K562 (cell line): ENCODE results near the gene DEGS2. TPM values are rescaled to one million over a fixed set of nuclear protein-coding genes. Genes with fewer than 3 reads are reported as not detected.

Source experiments
- ATAC-seq: fragments of 200-7000 bp; cut with Tn5 transposase; 3 replicates; pipeline ENCODE4 v1.9.1; 2020; ENCODE audit warnings: moderate library complexity
- BruUV-seq: library from RNA; stranded (reverse); fragments of 400-500 nt; replicated peaks from 2 replicates; lab custom pipeline; 2021; lab: Mats Ljungman, UMichigan
- CTCF ChIA-PET: fragments of 300-600 bp; formaldehyde crosslinking; extraction: SDS; loops from one replicate; lab custom pipeline; 2021; ENCODE audit warnings: low intra/inter-chr PET ratio; lab: Yijun Ruan, JAX
- POLR2A ChIA-PET: fragments of 300-600, 350-650 bp; sonication (Branson Sonifier 250); formaldehyde crosslinking; extraction: SDS; loops from one replicate; lab custom pipeline; 2021; ENCODE audit warnings: antibody characterized with exemption, inconsistent platforms; lab: Yijun Ruan, JAX
- DNase-seq, 4 experiments: peaks; one replicate each; pipeline versions ENCODE4 v3.0.0 to v3.0.0-alpha.2; 2011 to 2018; ENCODE audit warnings: low spot score in 3 of 4, mixed read lengths in 3 of 4; ENCODE audit errors: extremely low read depth in 1 of 4
- FAIRE-seq: peaks from 2 replicates; lab custom pipeline; 2011; peaks lifted over from hg19 to GRCh38; lab: Jason Lieb, UNC
- H2AFZ ChIP-seq: 2 replicates; pipeline ENCODE4 v1.6.0; 2011; ENCODE audit warnings: low read depth, low read length, control low read depth, inconsistent platforms
- H3K27ac ChIP-seq: fragments of 200-600 bp; 3 replicates; pipeline ENCODE4 v1.8.0; 2011; ENCODE audit warnings: low read depth, mild to moderate bottlenecking, control low read depth, inconsistent platforms, low read length, moderate library complexity, mixed read lengths; ENCODE audit errors: extremely low read depth
- H3K27me3 ChIP-seq, 2 experiments: fragments of 300-600 bp in 1 of 2; 2 replicates in 1 of 2; 3 replicates in 1 of 2; pipeline versions ENCODE4 v1.6.0 to v1.8.0; 2011; ENCODE audit warnings: inconsistent platforms in 2 of 2, low read length in 2 of 2, mild to moderate bottlenecking in 1 of 2, mixed read lengths in 1 of 2, moderate library complexity in 1 of 2; ENCODE audit not compliant: control insufficient read depth in 2 of 2, insufficient read depth in 2 of 2
- H3K36me3 ChIP-seq: fragments of 300-600 bp; 3 replicates; pipeline ENCODE4 v1.8.0; 2011; ENCODE audit warnings: mild to moderate bottlenecking, low read length, inconsistent platforms; ENCODE audit not compliant: control insufficient read depth, insufficient read depth
- H3K4me1 ChIP-seq, 2 experiments: fragments of 200-600 bp in 1 of 2; replicated peaks in 1 of 2; 2 replicates in 1 of 2; 3 replicates in 1 of 2; pipeline versions ENCODE4 v1.5.1 to v1.8.0; 2011; ENCODE audit warnings: inconsistent platforms in 2 of 2, low read length in 2 of 2, mild to moderate bottlenecking in 1 of 2, mixed read lengths in 1 of 2, moderate library complexity in 1 of 2; ENCODE audit not compliant: control insufficient read depth in 2 of 2, insufficient read depth in 2 of 2
- H3K4me2 ChIP-seq: 2 replicates; pipeline ENCODE4 v1.6.1; 2011; ENCODE audit warnings: low read length, control low read depth, inconsistent platforms, mixed read lengths; ENCODE audit not compliant: insufficient read depth
- H3K4me3 ChIP-seq: fragments of 200-600 bp; sonication (generic), shearing (Covaris generic); 2 replicates; pipeline ENCODE4 v1.5.1; 2016; ENCODE audit warnings: control low read depth, inconsistent platforms
- H3K79me2 ChIP-seq: fragments of 200-600 bp; 3 replicates; pipeline ENCODE4 v1.8.0; 2011; ENCODE audit warnings: low read length, inconsistent platforms; ENCODE audit not compliant: control insufficient read depth, insufficient read depth
- H3K9ac ChIP-seq, 2 experiments: 2 replicates each; pipeline versions ENCODE4 v1.6.0 to v1.6.1; 2011; ENCODE audit warnings: low read depth in 2 of 2, low read length in 2 of 2, control low read depth in 1 of 2, inconsistent platforms in 1 of 2, mild to moderate bottlenecking in 1 of 2, mixed read lengths in 1 of 2; ENCODE audit not compliant: insufficient read depth in 1 of 2
- H3K9me1 ChIP-seq: one replicate; pipeline ENCODE4 v1.6.0; 2011; ENCODE audit warnings: inconsistent platforms, mild to moderate bottlenecking, low read length, moderate library complexity; ENCODE audit not compliant: control insufficient read depth, insufficient read depth
- H3K9me3 ChIP-seq: replicated peaks from 2 replicates; pipeline ENCODE4 v1.5.1; 2011; ENCODE audit warnings: low read depth, low read length, inconsistent platforms; ENCODE audit not compliant: control insufficient read depth, insufficient read depth
- H4K20me1 ChIP-seq: replicated peaks from 2 replicates; pipeline ENCODE4 v1.6.1; 2011; ENCODE audit warnings: low read length, inconsistent platforms, mixed read lengths; ENCODE audit not compliant: control insufficient read depth, insufficient read depth
- BRD9 ChIP-seq: fragments of 450-650 bp; IDR thresholded peaks from 2 replicates; pipeline ENCODE4 v1.6.1; 2018; ENCODE audit warnings: low read depth; ENCODE audit not compliant: partially characterized antibody
- CSDE1 ChIP-seq, 2 experiments: fragments of 450-650 bp; IDR thresholded peaks; 2 replicates each; pipeline ENCODE4 v1.6.1; 2016; ENCODE audit warnings: mild to moderate bottlenecking in 1 of 2
- FOXM1 ChIP-seq, 2 experiments: fragments of 450-650 bp in 1 of 2; sonication (generic) in 1 of 2; formaldehyde crosslinking in 1 of 2; IDR thresholded peaks; 2 replicates each; pipeline versions ENCODE4 v1.6.1 to v1.9.0; 2017 to 2022; ENCODE audit warnings: low read depth in 2 of 2, mild to moderate bottlenecking in 2 of 2, missing genetic modification reagents in 1 of 2, moderate library complexity in 1 of 2
- GABPB2 ChIP-seq: fragments of 250-450 bp; sonication (Bioruptor Pico); conservative IDR thresholded peaks from 2 replicates; pipeline ENCODE4 v1.5.1; 2021; ENCODE audit warnings: mild to moderate bottlenecking
- HNRNPL ChIP-seq: fragments of 200-400 bp; formaldehyde crosslinking; IDR thresholded peaks from 2 replicates; pipeline ENCODE4 v1.6.1; 2017; ENCODE audit warnings: low read depth, mild to moderate bottlenecking, low read length
- MAFK ChIP-seq: IDR thresholded peaks from 2 replicates; pipeline ENCODE4 v1.6.1; 2011; ENCODE audit warnings: low read length, improper control_type of control experiment
- MCM2 ChIP-seq: fragments of 450-650 bp; IDR thresholded peaks from 2 replicates; pipeline ENCODE4 v1.6.1; 2017; ENCODE audit warnings: low read depth, mild to moderate bottlenecking
- MCM7 ChIP-seq, 2 experiments: fragments of 450-650 bp; IDR thresholded peaks; 2 replicates each; pipeline ENCODE4 v1.6.1; 2016 to 2018
- POLR2G ChIP-seq: fragments of 200-400 bp; formaldehyde crosslinking; IDR thresholded peaks from 2 replicates; pipeline ENCODE4 v1.6.1; 2017; ENCODE audit warnings: low read depth, mild to moderate bottlenecking, antibody characterized with exemption, low read length, moderate library complexity
- RBM39 ChIP-seq: fragments of 200-400 bp; formaldehyde crosslinking; optimal IDR thresholded peaks from 2 replicates; pipeline ENCODE3; 2018; ENCODE audit warnings: low read depth, low read length
- WGBS: fragments of 100-300 bp; shearing (Covaris generic); methylation state at CpG from one replicate; pipeline ENCODE4 v1.1.6; 2016; ENCODE audit warnings: low coverage, mixed read lengths; ENCODE audit not compliant: insufficient coverage; ENCODE audit errors: missing lambda C conversion rate; 5-methylcytosine and 5-hydroxymethylcytosine counted together
- in situ Hi-C: fragments of 300-500 bp; cut with MboI; formaldehyde crosslinking; loops from 4 replicates; pipeline ENCODE4 v1.15.0; 2018; ENCODE audit warnings: inconsistent platforms, mixed read lengths
- intact Hi-C: fragments of 100-400 bp; cut with micrococcal nuclease; formaldehyde crosslinking; loops from 2 replicates; pipeline ENCODE4 v1.14.2; 2022
- polyA plus RNA-seq, 8 experiments: library from polyadenylated mRNA; depleted of rRNA in 4 of 8; stranded (reverse) in 5 of 8; unstranded in 3 of 8; fragments of >200 nt; fragmentation: Nextera tagmentation in 2 of 8; fragmentation: Illumina TruSeq in 1 of 8; extraction: Ambion mirVana in 2 of 8; extraction: Trizol in 1 of 8; gene quantifications; 2 replicates each; pipeline versions ENCODE4 v1.2.1 to v1.2.3, GENCODE V29; 2011 to 2014; ENCODE audit warnings: inconsistent platforms in 1 of 8, missing spikeins in 1 of 8
- total RNA-seq, 7 experiments: library from RNA; depleted of rRNA in 6 of 7; stranded (reverse); fragments of >200 nt in 6 of 7; fragmentation: Illumina TruSeq in 2 of 7; extraction: Trizol in 2 of 7; gene quantifications; 2 replicates each; pipeline versions ENCODE4 v1.2.1 to v1.2.3, GENCODE V29; 2011 to 2021; ENCODE audit warnings: low replicate concordance in 1 of 7
- TF ChIP-seq, protein P1 (sequence below): fragments of 450-650 bp; IDR thresholded peaks from 2 replicates; pipeline ENCODE4 v1.6.1; 2016; ENCODE audit warnings: mild to moderate bottlenecking, moderate library complexity

Gene DEGS2
- total and polyA plus RNA-seq, 9 of the 15 experiments (the other 6 are each of a cell fraction or from before 2014, with no cell fraction given): 0.22 to 2.9 (median 0.70) TPM

GRCh38 chr14:100114109-100114765, 45.2 kb downstream of the DEGS2 start:
- FAIRE-seq (no peak), ATAC-seq (no peak), DNase-seq (no peak)
- TF ChIP-seq POLR2G: no peak
- TF ChIP-seq MCM7 (IDR thresholded peaks at IDR 0.05): no peak
- TF ChIP-seq MCM2: no peak
- no peak for TF ChIP-seq GABPB2 (CRISPR knock-in tag)
- TF ChIP-seq, protein P1, sequence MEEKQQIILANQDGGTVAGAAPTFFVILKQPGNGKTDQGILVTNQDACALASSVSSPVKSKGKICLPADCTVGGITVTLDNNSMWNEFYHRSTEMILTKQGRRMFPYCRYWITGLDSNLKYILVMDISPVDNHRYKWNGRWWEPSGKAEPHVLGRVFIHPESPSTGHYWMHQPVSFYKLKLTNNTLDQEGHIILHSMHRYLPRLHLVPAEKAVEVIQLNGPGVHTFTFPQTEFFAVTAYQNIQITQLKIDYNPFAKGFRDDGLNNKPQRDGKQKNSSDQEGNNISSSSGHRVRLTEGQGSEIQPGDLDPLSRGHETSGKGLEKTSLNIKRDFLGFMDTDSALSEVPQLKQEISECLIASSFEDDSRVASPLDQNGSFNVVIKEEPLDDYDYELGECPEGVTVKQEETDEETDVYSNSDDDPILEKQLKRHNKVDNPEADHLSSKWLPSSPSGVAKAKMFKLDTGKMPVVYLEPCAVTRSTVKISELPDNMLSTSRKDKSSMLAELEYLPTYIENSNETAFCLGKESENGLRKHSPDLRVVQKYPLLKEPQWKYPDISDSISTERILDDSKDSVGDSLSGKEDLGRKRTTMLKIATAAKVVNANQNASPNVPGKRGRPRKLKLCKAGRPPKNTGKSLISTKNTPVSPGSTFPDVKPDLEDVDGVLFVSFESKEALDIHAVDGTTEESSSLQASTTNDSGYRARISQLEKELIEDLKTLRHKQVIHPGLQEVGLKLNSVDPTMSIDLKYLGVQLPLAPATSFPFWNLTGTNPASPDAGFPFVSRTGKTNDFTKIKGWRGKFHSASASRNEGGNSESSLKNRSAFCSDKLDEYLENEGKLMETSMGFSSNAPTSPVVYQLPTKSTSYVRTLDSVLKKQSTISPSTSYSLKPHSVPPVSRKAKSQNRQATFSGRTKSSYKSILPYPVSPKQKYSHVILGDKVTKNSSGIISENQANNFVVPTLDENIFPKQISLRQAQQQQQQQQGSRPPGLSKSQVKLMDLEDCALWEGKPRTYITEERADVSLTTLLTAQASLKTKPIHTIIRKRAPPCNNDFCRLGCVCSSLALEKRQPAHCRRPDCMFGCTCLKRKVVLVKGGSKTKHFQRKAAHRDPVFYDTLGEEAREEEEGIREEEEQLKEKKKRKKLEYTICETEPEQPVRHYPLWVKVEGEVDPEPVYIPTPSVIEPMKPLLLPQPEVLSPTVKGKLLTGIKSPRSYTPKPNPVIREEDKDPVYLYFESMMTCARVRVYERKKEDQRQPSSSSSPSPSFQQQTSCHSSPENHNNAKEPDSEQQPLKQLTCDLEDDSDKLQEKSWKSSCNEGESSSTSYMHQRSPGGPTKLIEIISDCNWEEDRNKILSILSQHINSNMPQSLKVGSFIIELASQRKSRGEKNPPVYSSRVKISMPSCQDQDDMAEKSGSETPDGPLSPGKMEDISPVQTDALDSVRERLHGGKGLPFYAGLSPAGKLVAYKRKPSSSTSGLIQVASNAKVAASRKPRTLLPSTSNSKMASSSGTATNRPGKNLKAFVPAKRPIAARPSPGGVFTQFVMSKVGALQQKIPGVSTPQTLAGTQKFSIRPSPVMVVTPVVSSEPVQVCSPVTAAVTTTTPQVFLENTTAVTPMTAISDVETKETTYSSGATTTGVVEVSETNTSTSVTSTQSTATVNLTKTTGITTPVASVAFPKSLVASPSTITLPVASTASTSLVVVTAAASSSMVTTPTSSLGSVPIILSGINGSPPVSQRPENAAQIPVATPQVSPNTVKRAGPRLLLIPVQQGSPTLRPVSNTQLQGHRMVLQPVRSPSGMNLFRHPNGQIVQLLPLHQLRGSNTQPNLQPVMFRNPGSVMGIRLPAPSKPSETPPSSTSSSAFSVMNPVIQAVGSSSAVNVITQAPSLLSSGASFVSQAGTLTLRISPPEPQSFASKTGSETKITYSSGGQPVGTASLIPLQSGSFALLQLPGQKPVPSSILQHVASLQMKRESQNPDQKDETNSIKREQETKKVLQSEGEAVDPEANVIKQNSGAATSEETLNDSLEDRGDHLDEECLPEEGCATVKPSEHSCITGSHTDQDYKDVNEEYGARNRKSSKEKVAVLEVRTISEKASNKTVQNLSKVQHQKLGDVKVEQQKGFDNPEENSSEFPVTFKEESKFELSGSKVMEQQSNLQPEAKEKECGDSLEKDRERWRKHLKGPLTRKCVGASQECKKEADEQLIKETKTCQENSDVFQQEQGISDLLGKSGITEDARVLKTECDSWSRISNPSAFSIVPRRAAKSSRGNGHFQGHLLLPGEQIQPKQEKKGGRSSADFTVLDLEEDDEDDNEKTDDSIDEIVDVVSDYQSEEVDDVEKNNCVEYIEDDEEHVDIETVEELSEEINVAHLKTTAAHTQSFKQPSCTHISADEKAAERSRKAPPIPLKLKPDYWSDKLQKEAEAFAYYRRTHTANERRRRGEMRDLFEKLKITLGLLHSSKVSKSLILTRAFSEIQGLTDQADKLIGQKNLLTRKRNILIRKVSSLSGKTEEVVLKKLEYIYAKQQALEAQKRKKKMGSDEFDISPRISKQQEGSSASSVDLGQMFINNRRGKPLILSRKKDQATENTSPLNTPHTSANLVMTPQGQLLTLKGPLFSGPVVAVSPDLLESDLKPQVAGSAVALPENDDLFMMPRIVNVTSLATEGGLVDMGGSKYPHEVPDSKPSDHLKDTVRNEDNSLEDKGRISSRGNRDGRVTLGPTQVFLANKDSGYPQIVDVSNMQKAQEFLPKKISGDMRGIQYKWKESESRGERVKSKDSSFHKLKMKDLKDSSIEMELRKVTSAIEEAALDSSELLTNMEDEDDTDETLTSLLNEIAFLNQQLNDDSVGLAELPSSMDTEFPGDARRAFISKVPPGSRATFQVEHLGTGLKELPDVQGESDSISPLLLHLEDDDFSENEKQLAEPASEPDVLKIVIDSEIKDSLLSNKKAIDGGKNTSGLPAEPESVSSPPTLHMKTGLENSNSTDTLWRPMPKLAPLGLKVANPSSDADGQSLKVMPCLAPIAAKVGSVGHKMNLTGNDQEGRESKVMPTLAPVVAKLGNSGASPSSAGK: no peak
- TF ChIP-seq FOXM1 (IDR thresholded peaks at IDR 0.05; ENCODE audit: low read depth): no peak
- no peak for TF ChIP-seq FOXM1 (CRISPR knock-in tag; IDR thresholded peaks at IDR 0.05; ENCODE audit: low read depth)
- no peak for TF ChIP-seq BRD9
- no peak for TF ChIP-seq CSDE1 (IDR thresholded peaks at IDR 0.05)
- TF ChIP-seq RBM39: no peak
- no peak for TF ChIP-seq HNRNPL
- TF ChIP-seq MAFK: no peak
- Histone ChIP-seq H3K9ac (no peak overlapping the region), H2AFZ (no peak overlapping the region), H3K27ac (no peak overlapping the region), H4K20me1 (no peaks in the 10 kb centered on the region), H3K9me3 (no peaks in the 10 kb centered on the region), H3K4me3 (no peak overlapping the region), H3K79me2 (no peaks in the 10 kb centered on the region), H3K4me2 (no peak overlapping the region), H3K27me3 (no peaks in the 10 kb centered on the region), H3K4me1 (no peaks in the 10 kb centered on the region; a peak in 1 of 5 replicates), H3K9me1 (no peaks in the 10 kb centered on the region), H3K36me3 (peaks cover 3% of the 10 kb centered on the region; the same call in 1 of the 3 replicates)
- CTCF ChIA-PET: no interaction called here
- intact Hi-C loops: no loop called here
- in situ Hi-C loops: loop anchor here (10.0 kb wide), 1 partner anchor 129 kb away; no protein-coding TSS in a partner anchor
- POLR2A ChIA-PET: interaction anchor here (0.6 kb wide), 1 partner anchor 11 kb away, joined by 4 read pairs; no protein-coding TSS in a partner anchor
- 85% methylated on average over 8 of the region's 13 CpGs for WGBS
- BruUV-seq: no TSS peak
